HepG2 (cell line): ENCODE results near the gene ABCB11. TPM values are rescaled to one million over a fixed set of nuclear protein-coding genes. Genes with fewer than 3 reads are reported as not detected.

Experiments used
- ATAC-seq: fragments of 200-7000 bp; cut with Tn5 transposase; 3 replicates; pipeline ENCODE4 v1.9.1; 2020; ENCODE audit warnings: mild to moderate bottlenecking, moderate library complexity
- BruUV-seq: library from RNA; stranded (reverse); fragments of 400-500 nt; replicated peaks from 2 replicates; lab custom pipeline; 2021; lab: Mats Ljungman, UMichigan
- CTCF ChIA-PET: fragments of 300-600 bp; formaldehyde crosslinking; extraction: SDS; loops from one replicate; lab custom pipeline; 2021; ENCODE audit warnings: low total read pairs, inconsistent platforms, low intra/inter-chr PET ratio; lab: Yijun Ruan, JAX
- POLR2A ChIA-PET: fragments of 350-600 bp; sonication (Branson Sonifier 250); formaldehyde crosslinking; loops from one replicate; lab custom pipeline; 2020; ENCODE audit warnings: antibody characterized with exemption, inconsistent platforms; lab: Yijun Ruan, JAX
- DNase-seq: peaks from one replicate; pipeline ENCODE4 v3.0.0-alpha.2; 2015; ENCODE audit warnings: low spot score
- FAIRE-seq: peaks from 3 replicates; lab custom pipeline; 2011; peaks lifted over from hg19 to GRCh38; lab: Jason Lieb, UNC
- H2AFZ ChIP-seq: one replicate; pipeline ENCODE4 v1.6.1; 2011; ENCODE audit warnings: low read length, inconsistent platforms
- H3K27ac ChIP-seq: fragments of 300-600 bp; 3 replicates; pipeline ENCODE4 v1.8.0; 2011; ENCODE audit warnings: mixed run types, mild to moderate bottlenecking, mixed read lengths, low read length, inconsistent platforms; ENCODE audit not compliant: insufficient read depth; ENCODE audit errors: extremely low read length
- H3K27me3 ChIP-seq, 2 experiments: fragments of 200-600 bp in 1 of 2; 2 replicates in 1 of 2; 3 replicates in 1 of 2; pipeline versions ENCODE4 v1.6.0 to v1.8.0; 2011; ENCODE audit warnings: low read length in 2 of 2, mild to moderate bottlenecking in 2 of 2, moderate library complexity in 2 of 2, inconsistent platforms in 1 of 2; ENCODE audit not compliant: insufficient read depth in 2 of 2, control insufficient read depth in 1 of 2
- H3K36me3 ChIP-seq, 2 experiments: fragments of 200-600 bp in 1 of 2; replicated peaks in 1 of 2; 2 replicates in 1 of 2; 3 replicates in 1 of 2; pipeline versions ENCODE4 v1.5.1 to v1.8.0; 2011; ENCODE audit warnings: low read length in 2 of 2, inconsistent platforms in 1 of 2; ENCODE audit not compliant: insufficient read depth in 2 of 2, control insufficient read depth in 1 of 2
- H3K4me1 ChIP-seq: 2 replicates; pipeline ENCODE4 v1.5.1; 2012; ENCODE audit warnings: low read length, inconsistent platforms; ENCODE audit not compliant: insufficient read depth
- H3K4me2 ChIP-seq: 2 replicates; pipeline ENCODE4 v1.6.0; 2011; ENCODE audit warnings: low read depth, low read length, inconsistent platforms
- H3K4me3 ChIP-seq, 3 experiments: fragments of 200-600 bp in 1 of 3; sonication (generic), shearing (Covaris generic) in 1 of 3; replicated peaks in 1 of 3; 2 replicates each; pipeline ENCODE4 v1.5.1; 2011 to 2016; ENCODE audit warnings: low read length in 3 of 3, inconsistent platforms in 2 of 3, low read depth in 2 of 3, mild to moderate bottlenecking in 2 of 3, control low read depth in 1 of 3, mixed read lengths in 1 of 3; ENCODE audit not compliant: insufficient read depth in 1 of 3
- H3K79me2 ChIP-seq: one replicate; pipeline ENCODE4 v1.6.1; 2011; ENCODE audit warnings: low read length, inconsistent platforms; ENCODE audit not compliant: insufficient read depth
- H3K9ac ChIP-seq: 2 replicates; pipeline ENCODE4 v1.6.0; 2011; ENCODE audit warnings: mild to moderate bottlenecking, low read depth, low read length, inconsistent platforms; ENCODE audit not compliant: insufficient read depth
- H3K9me3 ChIP-seq: 2 replicates; pipeline ENCODE4 v1.5.1; 2012; ENCODE audit warnings: mild to moderate bottlenecking, low read length
- H4K20me1 ChIP-seq: 2 replicates; pipeline ENCODE4 v1.6.0; 2011; ENCODE audit warnings: inconsistent platforms, mild to moderate bottlenecking, low read length, moderate library complexity; ENCODE audit not compliant: insufficient read depth
- KDM5B ChIP-seq: sonication (generic); formaldehyde crosslinking; IDR thresholded peaks from 2 replicates; pipeline ENCODE4 v1.4.0; 2020; ENCODE audit warnings: missing genetic modification reagents, mild to moderate bottlenecking, borderline replicate concordance
- MIER3 ChIP-seq: IDR thresholded peaks from 2 replicates; pipeline ENCODE4 v1.6.1; 2016; ENCODE audit warnings: missing compliant biosample characterization, borderline replicate concordance
- SNAI1 ChIP-seq: sonication (generic); formaldehyde crosslinking; IDR thresholded peaks from 2 replicates; pipeline ENCODE4 v1.5.0; 2020; ENCODE audit warnings: mild to moderate bottlenecking, missing genetic modification reagents, borderline replicate concordance
- ZBTB20 ChIP-seq: sonication (generic); formaldehyde crosslinking; IDR thresholded peaks from 2 replicates; pipeline ENCODE4 v1.8.1; 2023; ENCODE audit warnings: missing genetic modification reagents, low read depth, mild to moderate bottlenecking, borderline replicate concordance
- ZIK1 ChIP-seq: sonication (generic); formaldehyde crosslinking; IDR thresholded peaks from 2 replicates; pipeline ENCODE4 v1.5.0; 2020; ENCODE audit warnings: mild to moderate bottlenecking, low read depth, missing genetic modification reagents, borderline replicate concordance
- ZNF75D ChIP-seq: sonication (generic); formaldehyde crosslinking; IDR thresholded peaks from 2 replicates; pipeline ENCODE4 v1.8.1; 2023; ENCODE audit warnings: missing genetic modification reagents, mild to moderate bottlenecking, borderline replicate concordance
- WGBS: methylation state at CpG from one replicate; pipeline ENCODE4 v1.1.6; 2017; ENCODE audit warnings: low lambda C conversion rate; 5-methylcytosine and 5-hydroxymethylcytosine counted together
- in situ Hi-C: cut with HindIII; loops from 2 replicates; pipeline ENCODE4 v1.10.0; 2017; ENCODE audit warnings: low pct_unique_long_range_greater_than_20kb; ENCODE audit not compliant: extremely low pct_ligation_motif_present
- intact Hi-C: fragments of 100-400 bp; cut with micrococcal nuclease; formaldehyde crosslinking; loops from one replicate; pipeline ENCODE4 v1.10.0; 2022; ENCODE audit not compliant: unreplicated experiment
- polyA plus RNA-seq, 8 experiments: library from polyadenylated mRNA; depleted of rRNA in 3 of 8; stranded (reverse) in 7 of 8; unstranded in 1 of 8; fragments of >200 nt; fragmentation: Illumina TruSeq in 4 of 8; extraction: Trizol in 4 of 8; gene quantifications; 2 replicates each; pipeline versions ENCODE4 v1.2.1 to v1.2.3, GENCODE V29; 2011 to 2016; ENCODE audit warnings: low read depth in 4 of 8, missing spikeins in 1 of 8, mixed read lengths in 1 of 8; ENCODE audit not compliant: insufficient read depth in 1 of 8
- total RNA-seq, 5 experiments: library from RNA; depleted of rRNA; stranded (reverse); fragments of >200 nt; fragmentation: Illumina TruSeq; extraction: Trizol; gene quantifications; 2 replicates each; pipeline ENCODE4 v1.2.3, GENCODE V29; 2016; ENCODE audit warnings: low read depth in 1 of 5
- TF ChIP-seq, protein P1 (sequence below): IDR thresholded peaks from 2 replicates; pipeline ENCODE4 v1.6.1; 2016; ENCODE audit warnings: missing genetic modification reagents, missing compliant biosample characterization
- TF ChIP-seq, protein P2 (sequence below): IDR thresholded peaks from 2 replicates; pipeline ENCODE4 v1.4.0; 2020; ENCODE audit warnings: mild to moderate bottlenecking, missing genetic modification reagents
- TF ChIP-seq, protein P3 (sequence below): IDR thresholded peaks from 2 replicates; pipeline ENCODE4 v1.6.1; 2012; ENCODE audit warnings: low read depth, low read length, improper control_type of control experiment
- TF ChIP-seq, protein P4 (sequence below): sonication (generic); formaldehyde crosslinking; IDR thresholded peaks from 2 replicates; pipeline ENCODE4 v1.4.0; 2020; ENCODE audit warnings: mild to moderate bottlenecking, missing genetic modification reagents
- TF ChIP-seq, protein P5 (sequence below): sonication (generic); formaldehyde crosslinking; IDR thresholded peaks from 2 replicates; pipeline ENCODE4 v1.4.0; 2020; ENCODE audit warnings: missing genetic modification reagents, mild to moderate bottlenecking, borderline replicate concordance
- TF ChIP-seq, protein P6 (sequence below): sonication (generic); formaldehyde crosslinking; IDR thresholded peaks from 2 replicates; pipeline ENCODE4 v1.5.0; 2020; ENCODE audit warnings: missing genetic modification reagents

The ABCB11 gene
- total and polyA plus RNA-seq, 2 of the 13 experiments (the other 11 are each of a cell fraction or from before 2014, with no cell fraction given) = not detected

DNA sequence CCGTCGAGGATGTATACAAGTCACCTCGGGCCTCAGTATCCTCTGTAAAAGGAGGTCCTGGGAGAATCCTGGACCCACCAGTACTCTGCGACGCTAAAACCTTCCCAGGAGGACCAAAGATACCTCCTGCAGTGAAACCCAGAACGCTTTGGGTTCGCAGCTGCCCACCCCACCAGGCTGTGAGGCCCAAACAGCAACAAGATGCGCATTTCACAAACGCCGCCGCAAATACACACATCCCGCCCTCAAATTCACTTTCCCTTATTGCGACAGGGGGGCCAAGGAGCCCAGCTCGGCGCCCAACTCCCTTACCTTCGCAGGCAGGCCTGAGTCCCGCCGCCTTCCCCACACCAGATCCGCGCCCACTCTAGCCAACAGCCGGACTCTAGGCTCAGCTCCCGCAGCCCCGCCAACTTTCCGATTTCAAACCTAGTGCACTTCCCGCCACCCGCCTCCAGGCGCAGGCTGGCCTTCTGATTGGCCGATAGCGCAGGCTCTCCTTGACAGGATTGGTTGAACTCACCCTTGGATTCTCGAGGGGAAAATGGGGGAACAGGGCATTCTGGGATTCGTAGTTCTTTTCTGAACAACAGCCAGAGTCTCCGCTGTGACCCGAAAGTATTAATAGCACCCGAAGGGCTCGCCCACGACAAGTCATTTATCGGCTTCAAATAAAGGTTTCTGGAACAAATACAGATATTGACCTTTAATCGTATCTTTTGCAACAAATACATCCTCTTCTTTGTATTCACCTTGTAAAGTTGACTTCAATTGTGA, 140.9 kb downstream of the ABCB11 start, which contains the start of gene SPC25:
Gene SPC25 (minus strand): TSS at position 425 of the 777 bp plus-strand sequence. CDS start 911 bp downstream, outside the sequence.
- Histone ChIP-seq H3K27ac (peak within 1 kb of the TSS; percentile 58), H3K27me3 (no peaks in the 10 kb centered on the region; a peak in 1 of 5 replicates), H3K9ac (peak within 1 kb of the TSS; percentile 80), H3K4me3 (peak within 1 kb of the TSS; percentile 83 to 93 (median 89)), H3K4me1 (peaks cover 18% of the 10 kb centered on the region), H3K36me3 (peaks cover 2 to 10% of the 10 kb centered on the region in 2 experiments; a peak in 4 of 5 replicates), H3K4me2 (peak within 1 kb of the TSS; percentile 72), H2AFZ (peak within 1 kb of the TSS; percentile 86), H4K20me1 (no peaks in the 10 kb centered on the region), H3K9me3 (no peaks in the 10 kb centered on the region), H3K79me2 (peaks cover 10% of the 10 kb centered on the region)
- peak; percentile 97 for FAIRE-seq
- DNase-seq = peak; percentile 95
- in situ Hi-C loops (no loop called here), intact Hi-C loops (no loop called here)
- ChIA-PET POLR2A (no interaction called here), CTCF (no interaction called here)
- ATAC-seq = peak; percentile 100
- no TSS peak for BruUV-seq
- under 1% methylated on average over 36 of the region's 38 CpGs for WGBS
- TF ChIP-seq ZBTB20 (CRISPR knock-in tag) = 0 out of 2 replicates have a peak, but pooled peaks have one; percentile 25
- TF ChIP-seq, protein P1, sequence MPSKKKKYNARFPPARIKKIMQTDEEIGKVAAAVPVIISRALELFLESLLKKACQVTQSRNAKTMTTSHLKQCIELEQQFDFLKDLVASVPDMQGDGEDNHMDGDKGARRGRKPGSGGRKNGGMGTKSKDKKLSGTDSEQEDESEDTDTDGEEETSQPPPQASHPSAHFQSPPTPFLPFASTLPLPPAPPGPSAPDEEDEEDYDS (CRISPR knock-in tag) = peak; percentile 85
- TF ChIP-seq KDM5B = peak; percentile 79; the same call in 1 of the 2 replicates
- TF ChIP-seq ZNF75D (CRISPR knock-in tag) = no peak
- 0 out of 2 replicates have a peak, but pooled peaks have one; percentile 24 for TF ChIP-seq MIER3 (CRISPR knock-in tag)
- TF ChIP-seq SNAI1 (CRISPR knock-in tag) = no peak
- TF ChIP-seq, protein P2, sequence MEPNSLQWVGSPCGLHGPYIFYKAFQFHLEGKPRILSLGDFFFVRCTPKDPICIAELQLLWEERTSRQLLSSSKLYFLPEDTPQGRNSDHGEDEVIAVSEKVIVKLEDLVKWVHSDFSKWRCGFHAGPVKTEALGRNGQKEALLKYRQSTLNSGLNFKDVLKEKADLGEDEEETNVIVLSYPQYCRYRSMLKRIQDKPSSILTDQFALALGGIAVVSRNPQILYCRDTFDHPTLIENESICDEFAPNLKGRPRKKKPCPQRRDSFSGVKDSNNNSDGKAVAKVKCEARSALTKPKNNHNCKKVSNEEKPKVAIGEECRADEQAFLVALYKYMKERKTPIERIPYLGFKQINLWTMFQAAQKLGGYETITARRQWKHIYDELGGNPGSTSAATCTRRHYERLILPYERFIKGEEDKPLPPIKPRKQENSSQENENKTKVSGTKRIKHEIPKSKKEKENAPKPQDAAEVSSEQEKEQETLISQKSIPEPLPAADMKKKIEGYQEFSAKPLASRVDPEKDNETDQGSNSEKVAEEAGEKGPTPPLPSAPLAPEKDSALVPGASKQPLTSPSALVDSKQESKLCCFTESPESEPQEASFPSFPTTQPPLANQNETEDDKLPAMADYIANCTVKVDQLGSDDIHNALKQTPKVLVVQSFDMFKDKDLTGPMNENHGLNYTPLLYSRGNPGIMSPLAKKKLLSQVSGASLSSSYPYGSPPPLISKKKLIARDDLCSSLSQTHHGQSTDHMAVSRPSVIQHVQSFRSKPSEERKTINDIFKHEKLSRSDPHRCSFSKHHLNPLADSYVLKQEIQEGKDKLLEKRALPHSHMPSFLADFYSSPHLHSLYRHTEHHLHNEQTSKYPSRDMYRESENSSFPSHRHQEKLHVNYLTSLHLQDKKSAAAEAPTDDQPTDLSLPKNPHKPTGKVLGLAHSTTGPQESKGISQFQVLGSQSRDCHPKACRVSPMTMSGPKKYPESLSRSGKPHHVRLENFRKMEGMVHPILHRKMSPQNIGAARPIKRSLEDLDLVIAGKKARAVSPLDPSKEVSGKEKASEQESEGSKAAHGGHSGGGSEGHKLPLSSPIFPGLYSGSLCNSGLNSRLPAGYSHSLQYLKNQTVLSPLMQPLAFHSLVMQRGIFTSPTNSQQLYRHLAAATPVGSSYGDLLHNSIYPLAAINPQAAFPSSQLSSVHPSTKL (CRISPR knock-in tag) = peak; percentile 32; the same call in 1 of the 2 replicates
- no peak for TF ChIP-seq ZIK1 (CRISPR knock-in tag)
- TF ChIP-seq, protein P3, sequence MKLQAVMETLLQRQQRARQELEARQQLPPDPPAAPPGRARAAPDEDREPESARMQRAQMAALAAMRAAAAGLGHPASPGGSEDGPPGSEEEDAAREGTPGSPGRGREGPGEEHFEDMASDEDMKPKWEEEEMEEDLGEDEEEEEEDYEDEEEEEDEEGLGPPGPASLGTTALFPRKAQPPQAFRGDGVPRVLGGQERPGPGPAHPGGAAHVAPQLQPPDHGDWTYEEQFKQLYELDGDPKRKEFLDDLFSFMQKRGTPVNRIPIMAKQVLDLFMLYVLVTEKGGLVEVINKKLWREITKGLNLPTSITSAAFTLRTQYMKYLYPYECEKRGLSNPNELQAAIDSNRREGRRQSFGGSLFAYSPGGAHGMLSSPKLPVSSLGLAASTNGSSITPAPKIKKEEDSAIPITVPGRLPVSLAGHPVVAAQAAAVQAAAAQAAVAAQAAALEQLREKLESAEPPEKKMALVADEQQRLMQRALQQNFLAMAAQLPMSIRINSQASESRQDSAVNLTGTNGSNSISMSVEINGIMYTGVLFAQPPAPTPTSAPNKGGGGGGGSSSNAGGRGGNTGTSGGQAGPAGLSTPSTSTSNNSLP = no peak
- TF ChIP-seq, protein P4, sequence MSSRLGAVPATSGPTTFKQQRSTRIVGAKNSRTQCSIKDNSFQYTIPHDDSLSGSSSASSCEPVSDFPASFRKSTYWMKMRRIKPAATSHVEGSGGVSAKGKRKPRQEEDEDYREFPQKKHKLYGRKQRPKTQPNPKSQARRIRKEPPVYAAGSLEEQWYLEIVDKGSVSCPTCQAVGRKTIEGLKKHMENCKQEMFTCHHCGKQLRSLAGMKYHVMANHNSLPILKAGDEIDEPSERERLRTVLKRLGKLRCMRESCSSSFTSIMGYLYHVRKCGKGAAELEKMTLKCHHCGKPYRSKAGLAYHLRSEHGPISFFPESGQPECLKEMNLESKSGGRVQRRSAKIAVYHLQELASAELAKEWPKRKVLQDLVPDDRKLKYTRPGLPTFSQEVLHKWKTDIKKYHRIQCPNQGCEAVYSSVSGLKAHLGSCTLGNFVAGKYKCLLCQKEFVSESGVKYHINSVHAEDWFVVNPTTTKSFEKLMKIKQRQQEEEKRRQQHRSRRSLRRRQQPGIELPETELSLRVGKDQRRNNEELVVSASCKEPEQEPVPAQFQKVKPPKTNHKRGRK (CRISPR knock-in tag) = 0 out of 2 replicates have a peak, but pooled peaks have one; percentile 70
- TF ChIP-seq, protein P5, sequence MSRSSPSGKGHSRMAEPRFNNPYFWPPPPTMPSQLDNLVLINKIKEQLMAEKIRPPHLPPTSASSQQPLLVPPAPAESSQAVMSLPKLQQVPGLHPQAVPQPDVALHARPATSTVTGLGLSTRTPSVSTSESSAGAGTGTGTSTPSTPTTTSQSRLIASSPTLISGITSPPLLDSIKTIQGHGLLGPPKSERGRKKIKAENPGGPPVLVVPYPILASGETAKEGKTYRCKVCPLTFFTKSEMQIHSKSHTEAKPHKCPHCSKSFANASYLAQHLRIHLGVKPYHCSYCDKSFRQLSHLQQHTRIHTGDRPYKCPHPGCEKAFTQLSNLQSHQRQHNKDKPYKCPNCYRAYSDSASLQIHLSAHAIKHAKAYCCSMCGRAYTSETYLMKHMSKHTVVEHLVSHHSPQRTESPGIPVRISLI = no peak
- TF ChIP-seq, protein P6, sequence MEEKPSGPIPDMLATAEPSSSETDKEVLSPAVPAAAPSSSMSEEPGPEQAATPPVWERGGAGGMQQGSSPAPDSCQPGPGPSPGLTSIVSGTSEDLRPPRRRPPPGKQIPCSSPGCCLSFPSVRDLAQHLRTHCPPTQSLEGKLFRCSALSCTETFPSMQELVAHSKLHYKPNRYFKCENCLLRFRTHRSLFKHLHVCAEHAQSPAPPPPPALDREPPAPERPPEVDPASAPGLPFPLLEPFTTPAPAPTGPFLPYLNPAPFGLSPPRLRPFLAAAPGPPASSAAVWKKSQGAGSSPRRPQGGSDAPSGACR = no peak
